Prostate gland (tissue), 2 donors: ENCODE measurements around the gene GPC5.

Experiments used
- CTCF ChIP-seq, 4 experiments: fragments of 200-600 bp in 2 of 4; fragments of 450-650 bp in 2 of 4; sonication (generic) in 2 of 4; IDR thresholded peaks; 1 replicate in 3 of 4; 2 replicates in 1 of 4; pipeline ENCODE4 v1.5.1; 2016 to 2019; ENCODE audit warnings: antibody characterized with exemption in 4 of 4, mild to moderate bottlenecking in 2 of 4, moderate library complexity in 2 of 4
- POLR2A ChIP-seq: fragments of 450-650 bp; IDR thresholded peaks from one replicate; pipeline ENCODE4 v1.6.1; 2016; ENCODE audit warnings: antibody characterized with exemption, mild to moderate bottlenecking
- POLR2AphosphoS5 ChIP-seq: sonication (generic); formaldehyde crosslinking; IDR thresholded peaks from one replicate; pipeline ENCODE4 v1.6.1; 2017; ENCODE audit warnings: antibody characterized with exemption

GRCh38 chr13:91950803-91951202 is 552.4 kb downstream of the GPC5 start:
- TF ChIP-seq POLR2A (no peak), POLR2AphosphoS5 (no peak), CTCF (IDR thresholded peaks at IDR 0.05) (no peak)
